AG10803 (cell line): Measurements from ENCODE around the gene RAD51B.
A peak's percentile ranks its signal among the peaks of the same experiment; 100 is the strongest.

ENCODE experiments used
- DNase-seq: peaks from one replicate; pipeline ENCODE4 v3.0.0; 2010; ENCODE audit warnings: low read depth
- H3K4me3 ChIP-seq: 2 replicates; pipeline ENCODE4 v1.5.1; 2011; ENCODE audit warnings: mild to moderate bottlenecking, low read length, control low read depth
- CTCF ChIP-seq: conservative IDR thresholded peaks from 2 replicates; pipeline ENCODE4 v1.5.1; 2011; ENCODE audit warnings: mild to moderate bottlenecking, low read length, control low read depth, inconsistent platforms

The RAD51B gene

GRCh38 chr14:68649476-68650189 is 830.1 kb downstream of the RAD51B start:
- DNase-seq = peak; percentile 34
- no peak for TF ChIP-seq CTCF
- H3K4me3 ChIP-seq = no peak overlapping the region

GRCh38 chr14:68650404-68650994 is 830.9 kb downstream of the RAD51B start:
- peak; percentile 43 for DNase-seq
- H3K4me3 ChIP-seq = no peak overlapping the region
- no peak for TF ChIP-seq CTCF

- DNase-seq = no peak
- H3K4me3 ChIP-seq = no peak overlapping the region
- TF ChIP-seq CTCF = no peak
These were observed 831.5 kb downstream of the RAD51B start for GRCh38 chr14:68651075-68651474.

- peak; percentile 79 for DNase-seq
- no peak for TF ChIP-seq CTCF
- H3K4me3 ChIP-seq = no peak overlapping the region
These were observed 832.3 kb downstream of the RAD51B start for GRCh38 chr14:68651652-68652432.

GRCh38 chr14:68652433-68652690 is 832.8 kb downstream of the RAD51B start:
- DNase-seq = no peak
- no peak overlapping the region for H3K4me3 ChIP-seq
- TF ChIP-seq CTCF = no peak

GRCh38 chr14:68653108-68653507 is 833.5 kb downstream of the RAD51B start:
- no peak for TF ChIP-seq CTCF
- no peak for DNase-seq
- H3K4me3 ChIP-seq = no peak overlapping the region

- H3K4me3 ChIP-seq = no peak overlapping the region
- DNase-seq = no peak
- no peak for TF ChIP-seq CTCF
These were observed 834.2 kb downstream of the RAD51B start for GRCh38 chr14:68653804-68654203.
